CD4-positive, alpha-beta T cell treated with Interleukin-4 for 1 hour (primary cell): Measurements from ENCODE around the gene LTBP2.

Experiments used
- DNase-seq, 2 donors: peaks; one replicate each; pipeline ENCODE4 v3.0.0-alpha.2; 2020 to 2022

LTBP2 gene

DNA sequence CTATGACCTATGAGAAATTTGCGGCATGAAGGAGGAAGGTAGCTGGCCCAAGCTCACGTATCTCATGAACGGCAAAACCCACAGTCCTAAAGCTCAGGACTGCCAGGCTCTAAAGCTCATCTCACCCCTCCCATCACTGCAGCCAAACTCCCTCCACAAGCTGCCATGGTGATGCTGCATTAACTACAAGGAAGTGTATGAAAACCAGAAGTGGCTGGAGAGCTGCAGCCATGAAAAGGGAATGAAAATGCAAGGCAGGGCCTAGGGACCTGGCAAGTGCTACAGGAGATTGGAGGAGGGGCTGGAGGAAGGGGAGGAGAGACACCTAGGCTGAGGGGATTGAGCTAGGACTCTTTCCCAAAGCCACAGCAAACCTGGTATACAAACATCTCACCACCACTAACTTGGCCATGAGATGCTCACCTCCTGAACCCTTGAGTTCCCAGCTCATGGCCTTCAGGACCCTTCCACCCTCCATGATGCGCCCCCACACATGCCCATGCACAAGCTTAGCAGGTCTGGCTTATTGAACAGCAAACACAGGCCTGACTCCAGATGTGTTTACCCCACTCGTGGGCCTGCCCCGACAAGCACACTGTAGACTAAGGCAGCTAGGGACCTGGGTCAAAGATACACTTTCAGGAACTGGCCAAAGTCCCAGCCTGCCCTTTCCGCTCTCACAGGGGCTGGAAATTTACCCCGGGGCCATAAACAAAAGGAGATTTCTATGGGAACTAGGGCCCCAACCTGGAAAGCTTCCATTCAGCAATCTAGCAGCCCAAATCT, 42.0 kb downstream of the LTBP2 start:
- DNase-seq = no peak

GRCh38 chr14:74569387-74569786, 42.6 kb downstream of the LTBP2 start:
- DNase-seq = no peak

DNA sequence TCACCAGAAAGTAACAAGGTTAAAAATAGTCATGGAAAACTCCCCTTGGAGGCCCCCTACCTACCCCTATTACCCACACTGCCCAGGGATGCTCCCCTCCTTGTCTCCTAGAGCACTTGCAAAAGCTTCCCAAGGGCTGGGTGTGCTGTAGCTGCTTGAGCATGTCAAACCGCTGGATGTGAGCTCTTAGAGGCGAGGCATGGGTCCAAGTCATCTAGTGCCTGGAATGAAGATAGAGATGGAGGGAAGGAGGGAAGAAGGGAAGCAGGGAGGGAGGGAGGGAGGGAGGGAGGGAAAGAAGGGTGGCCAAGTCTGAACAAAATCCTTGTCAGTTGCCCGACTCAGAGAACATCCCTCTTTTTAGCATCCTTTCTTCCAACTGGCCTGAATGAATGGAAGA, 43.1 kb downstream of the LTBP2 start:
- no peak for DNase-seq

- no peak for DNase-seq
Measured at GRCh38 chr14:74568380-74568649, 43.7 kb downstream of the LTBP2 start.

DNA sequence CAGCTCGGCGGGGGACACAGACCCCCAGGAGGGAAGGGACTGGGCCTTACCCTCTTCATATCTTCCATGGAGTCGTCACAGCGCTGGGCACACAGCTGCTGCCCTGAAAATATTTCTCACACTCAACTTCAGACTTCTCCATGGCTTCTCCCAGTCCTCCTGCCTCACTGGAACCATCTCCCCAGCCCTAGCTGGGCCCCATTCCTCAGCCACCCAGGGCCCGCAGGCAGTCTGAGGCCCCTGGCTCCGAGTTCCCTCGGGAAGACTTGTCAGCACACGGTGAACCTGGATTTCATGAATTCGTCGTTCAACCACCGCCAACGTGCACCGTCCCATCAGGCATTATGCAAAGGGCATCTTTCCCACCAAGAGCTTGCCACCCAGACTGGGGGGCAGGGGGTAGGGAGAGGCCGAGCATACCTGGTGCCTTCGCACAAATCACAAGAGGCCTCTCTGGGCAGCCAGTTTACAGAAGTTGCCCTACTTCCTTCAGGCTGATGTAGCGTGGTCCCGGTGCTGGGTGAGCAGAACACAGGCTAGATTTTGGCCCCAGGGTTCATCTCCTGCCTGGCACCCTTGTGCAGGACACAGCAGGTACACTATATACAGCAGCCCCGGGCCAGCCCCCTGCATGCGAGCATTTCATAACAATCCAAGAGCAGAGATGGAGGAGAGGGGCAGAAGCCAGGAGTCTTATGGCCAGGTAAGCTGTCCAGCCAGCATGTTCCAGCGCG, 44.2 kb downstream of the LTBP2 start:
- DNase-seq = no peak

DNA sequence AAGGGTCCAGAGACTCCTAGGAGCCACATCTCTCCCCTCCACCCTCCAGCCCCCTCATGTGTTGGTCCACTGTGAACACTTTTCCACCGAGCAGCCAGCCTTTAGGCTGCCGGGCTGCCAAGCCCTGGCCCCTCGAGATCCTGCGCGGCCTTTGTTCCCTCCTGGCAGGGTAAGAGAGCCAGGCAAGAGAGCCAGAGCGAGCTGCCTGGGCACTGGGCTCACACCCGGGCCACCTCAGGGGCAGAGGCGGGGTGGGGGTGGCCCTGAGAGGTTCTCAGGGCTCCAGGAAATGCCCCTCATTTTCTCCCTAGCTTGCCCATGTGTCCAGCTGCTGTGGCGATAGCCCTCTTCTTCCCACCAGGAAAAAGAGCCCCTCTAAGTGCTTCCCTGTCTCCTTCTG, 44.8 kb downstream of the LTBP2 start:
- no peak for DNase-seq

GRCh38 chr14:74566174-74567141, 45.6 kb downstream of the LTBP2 start:
- no peak for DNase-seq

GRCh38 chr14:74563586-74564159, 48.4 kb downstream of the LTBP2 start:
- no peak for DNase-seq

DNA sequence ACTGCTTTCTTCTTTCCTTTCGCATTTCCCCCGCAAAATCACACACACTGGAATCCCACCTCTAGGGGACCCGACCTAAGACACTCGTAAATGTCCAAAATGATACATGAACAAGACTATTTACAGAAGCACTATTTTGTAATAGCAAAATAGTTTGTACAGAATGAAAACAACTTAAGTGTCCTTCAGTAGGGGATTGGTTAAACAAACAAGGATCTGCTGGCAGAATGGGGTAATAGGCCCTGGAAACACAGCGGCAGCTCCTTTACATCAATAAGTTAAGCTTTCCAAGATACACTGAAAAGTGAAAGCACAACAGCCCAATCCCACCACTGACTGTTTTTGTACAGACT, 48.8 kb downstream of the LTBP2 start:
- DNase-seq = no peak

- DNase-seq = no peak
Measured at GRCh38 chr14:74562515-74563232, 49.4 kb downstream of the LTBP2 start.

DNA sequence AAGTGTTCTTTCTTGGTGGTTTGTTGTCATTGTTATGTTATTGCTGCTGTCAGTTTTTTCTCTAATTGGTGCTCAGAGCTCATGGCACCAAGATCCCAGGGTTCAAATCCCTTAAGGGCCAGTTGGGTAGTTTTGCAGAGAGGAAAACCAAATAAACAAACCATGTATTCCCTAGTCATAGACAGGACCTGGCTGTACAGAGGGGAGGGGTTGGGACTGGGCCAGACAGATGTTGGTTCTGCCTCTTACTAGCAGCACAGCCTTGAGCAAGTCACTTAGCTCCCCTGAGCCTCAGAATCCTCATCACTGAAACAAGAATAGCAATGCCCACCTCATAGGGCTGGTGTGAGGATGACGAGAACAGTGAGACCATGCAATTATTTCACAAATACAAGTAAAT, 53.4 kb downstream of the LTBP2 start:
- DNase-seq = no peak

DNA sequence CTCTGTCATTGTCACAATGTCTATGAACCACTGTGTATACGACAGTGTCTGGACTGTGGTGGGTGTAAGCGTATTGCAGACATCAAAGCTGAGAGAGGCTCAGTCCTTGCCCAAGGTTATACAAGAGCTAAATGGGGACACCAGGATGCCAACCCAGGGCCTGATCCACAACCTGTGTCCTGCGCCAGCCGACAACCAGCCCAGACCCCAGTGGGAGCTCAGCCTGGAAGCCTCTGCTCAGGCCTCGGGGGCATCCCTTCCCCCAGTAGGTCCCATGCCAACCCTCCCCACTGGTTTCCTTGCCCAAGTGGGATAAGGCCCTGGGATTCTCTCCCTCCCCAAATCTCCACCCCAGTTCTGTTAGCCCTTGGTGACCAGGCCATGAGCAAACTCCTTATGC, 54.3 kb downstream of the LTBP2 start:
- DNase-seq = no peak

- no peak for DNase-seq
Measured at GRCh38 chr14:74555476-74556050, 56.5 kb downstream of the LTBP2 start.

GRCh38 chr14:74554742-74555362, 57.2 kb downstream of the LTBP2 start:
- DNase-seq = no peak

- DNase-seq = no peak
Measured at GRCh38 chr14:74552623-74553022, 59.4 kb downstream of the LTBP2 start.

DNA sequence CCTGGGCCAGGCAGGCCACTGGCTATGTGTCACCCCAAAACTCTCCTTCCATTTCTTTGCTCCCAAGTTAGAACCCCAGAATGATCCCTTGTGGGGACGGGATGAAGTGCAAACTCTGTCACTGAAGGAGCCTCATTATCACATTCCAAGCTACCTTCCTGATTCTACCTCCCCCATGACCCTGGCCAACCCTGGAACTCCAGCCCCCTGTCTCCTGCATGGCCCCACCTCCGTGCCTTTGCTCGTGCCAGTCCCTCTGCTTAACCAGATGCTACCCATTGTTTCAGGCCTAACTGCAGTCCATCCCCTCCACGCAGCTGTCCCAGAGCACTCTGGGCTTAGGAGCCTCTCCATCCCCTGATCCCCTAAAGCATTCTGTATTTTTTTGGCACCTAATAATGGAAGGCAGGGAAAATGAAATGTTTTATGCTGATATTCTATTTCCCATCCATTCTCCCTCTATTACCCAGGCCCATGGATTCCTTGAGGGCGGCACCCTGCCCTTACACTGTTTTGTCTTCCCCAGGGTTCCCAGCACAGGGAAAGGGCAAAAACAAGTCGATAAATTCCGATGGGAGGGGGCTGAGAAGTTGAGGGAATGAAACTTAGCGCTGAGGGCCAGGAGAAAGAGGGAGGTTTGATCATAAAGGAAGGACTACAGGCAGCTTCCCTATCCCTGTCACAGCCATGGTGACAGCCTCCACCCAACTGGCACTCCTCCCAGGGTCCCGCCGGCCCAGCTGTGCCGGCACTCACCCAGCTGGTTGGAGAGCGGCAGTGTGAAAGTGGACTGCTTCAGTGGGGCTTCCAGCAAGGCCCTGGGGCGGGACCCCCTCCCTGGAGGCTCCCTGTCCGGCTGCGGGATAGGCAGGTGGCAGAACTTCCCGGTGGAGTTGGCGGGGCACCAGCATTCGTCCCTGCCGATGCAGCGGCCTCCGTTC, 60.3 kb downstream of the LTBP2 start:
- no peak for DNase-seq

GRCh38 chr14:74551001-74551400, 61.0 kb downstream of the LTBP2 start:
- DNase-seq = no peak

- DNase-seq = no peak
Measured at GRCh38 chr14:74550071-74550470, 62.0 kb downstream of the LTBP2 start.

DNA sequence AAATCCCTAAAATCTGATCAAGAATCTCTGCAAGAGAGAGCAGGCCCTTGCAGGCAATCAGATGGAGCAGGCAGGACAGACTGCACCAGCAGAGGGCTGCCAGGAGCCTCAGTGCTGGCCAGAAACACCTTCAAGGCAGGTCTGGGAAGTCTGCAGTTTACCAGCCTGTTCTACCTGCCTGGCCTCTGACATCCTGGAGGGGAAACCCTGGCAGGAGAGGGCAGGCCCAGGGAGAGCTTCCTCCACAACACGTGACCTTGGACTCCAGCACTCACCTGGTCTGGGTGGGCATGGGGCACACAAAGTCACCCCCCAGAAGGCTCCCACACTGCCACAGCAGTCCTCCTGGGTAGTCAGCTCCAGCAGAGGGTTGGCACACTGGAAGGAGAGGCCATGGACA, 62.4 kb downstream of the LTBP2 start:
- no peak for DNase-seq

GRCh38 chr14:74548881-74549280, 63.2 kb downstream of the LTBP2 start:
- DNase-seq = no peak
